HCT116 (cell line): ENCODE results near the gene CCDC187. TPM values are rescaled to one million over a fixed set of nuclear protein-coding genes. Genes with fewer than 3 reads are reported as not detected.

ENCODE experiments used
- ATAC-seq: fragments of 200-7000 bp; cut with Tn5 transposase; 2 replicates; pipeline ENCODE4 v1.9.1; 2020; ENCODE audit warnings: mild to moderate bottlenecking, moderate library complexity
- BruUV-seq: library from RNA; stranded (reverse); fragments of 400-500 nt; replicated peaks from 2 replicates; lab custom pipeline; 2021; lab: Mats Ljungman, UMichigan
- CTCF ChIA-PET: fragments of 300-600 bp; sonication (Branson Sonifier 250); formaldehyde crosslinking; loops from one replicate; lab custom pipeline; 2021; ENCODE audit warnings: antibody characterized with exemption; lab: Charles Lee
- POLR2A ChIA-PET: fragments of 300-600, 350-600 bp; sonication (Branson Sonifier 250); formaldehyde crosslinking; loops from one replicate; lab custom pipeline; 2021; ENCODE audit warnings: antibody characterized with exemption; lab: Charles Lee
- RAD21 ChIA-PET, 2 experiments: fragments of 300-600 bp; sonication (Branson Sonifier 250); formaldehyde crosslinking; loops; one replicate each; lab custom pipeline; 2023; ENCODE audit warnings: low total read pairs in 2 of 2; ENCODE audit not compliant: uncharacterized antibody in 2 of 2, unreplicated experiment in 2 of 2, low non-redundant PET in 1 of 2; lab: Charles Lee
- DNase-seq: peaks from one replicate; pipeline ENCODE4 v3.0.0-alpha.2; 2010; ENCODE audit warnings: low read depth, low spot score
- H2AFZ ChIP-seq: fragments of 200-600 bp; shearing (Covaris generic), sonication (generic); 2 replicates; pipeline ENCODE4 v1.6.1; 2017; ENCODE audit warnings: low read depth, mixed run types, mixed read lengths, antibody characterized with exemption, low read length; ENCODE audit not compliant: poor library complexity, severe bottlenecking
- H3K27ac ChIP-seq: 2 replicates; pipeline ENCODE4 v1.5.1; 2012; ENCODE audit warnings: low read depth, low read length
- H3K27me3 ChIP-seq: fragments of 200-600 bp; sonication (generic); 2 replicates; pipeline ENCODE4 v1.6.1; 2016; ENCODE audit warnings: mixed run types, low read length, mixed read lengths; ENCODE audit not compliant: insufficient read depth
- H3K36me3 ChIP-seq, 2 experiments: fragments of 200-500 bp in 1 of 2; fragments of 200-600 bp in 1 of 2; sonication (Bioruptor generic) in 1 of 2; sonication (generic) in 1 of 2; 2 replicates each; pipeline versions ENCODE4 v1.5.1 to v1.6.1; 2014 to 2016; ENCODE audit warnings: low read length in 2 of 2, inconsistent platforms in 1 of 2, mixed read lengths in 1 of 2, mixed run types in 1 of 2; ENCODE audit not compliant: insufficient read depth in 2 of 2, control insufficient read depth in 1 of 2
- H3K4me1 ChIP-seq, 2 experiments: fragments of 200-600 bp in 1 of 2; sonication (generic) in 1 of 2; 2 replicates each; pipeline versions ENCODE4 v1.5.1 to v1.6.1; 2012 to 2017; ENCODE audit warnings: low read length in 2 of 2, inconsistent platforms in 1 of 2, mild to moderate bottlenecking in 1 of 2, mixed read lengths in 1 of 2, mixed run types in 1 of 2, moderate library complexity in 1 of 2; ENCODE audit not compliant: insufficient read depth in 2 of 2, control insufficient read depth in 1 of 2
- H3K4me2 ChIP-seq: fragments of 200-600 bp; sonication (generic); 2 replicates; pipeline ENCODE4 v1.6.1; 2017; ENCODE audit warnings: mixed run types, low read length, mixed read lengths
- H3K4me3 ChIP-seq, 2 experiments: fragments of 200-600 bp in 1 of 2; sonication (generic) in 1 of 2; replicated peaks in 1 of 2; 2 replicates each; pipeline ENCODE4 v1.5.1; 2011 to 2016; ENCODE audit warnings: low read length in 2 of 2, control low read depth in 1 of 2, low read depth in 1 of 2, mild to moderate bottlenecking in 1 of 2, mixed read lengths in 1 of 2, mixed run types in 1 of 2
- H3K79me2 ChIP-seq: fragments of 200-600 bp; sonication (generic); 2 replicates; pipeline ENCODE4 v1.6.1; 2017; ENCODE audit warnings: mild to moderate bottlenecking, mixed run types, low read length, moderate library complexity, mixed read lengths; ENCODE audit not compliant: insufficient read depth
- H3K9ac ChIP-seq: fragments of 200-600 bp; sonication (generic); 2 replicates; pipeline ENCODE4 v1.6.1; 2016; ENCODE audit warnings: low read length, mixed read lengths
- H3K9me2 ChIP-seq: fragments of 200-600 bp; sonication (generic), shearing (Covaris generic); 2 replicates; pipeline ENCODE4 v1.6.1; 2017; ENCODE audit warnings: mixed run types, mild to moderate bottlenecking, moderate library complexity; ENCODE audit not compliant: insufficient read depth
- H3K9me3 ChIP-seq, 2 experiments: fragments of 200-500 bp in 1 of 2; fragments of 200-600 bp in 1 of 2; sonication (Bioruptor generic) in 1 of 2; sonication (generic) in 1 of 2; 2 replicates each; pipeline ENCODE4 v1.6.1; 2014 to 2017; ENCODE audit warnings: low read length in 2 of 2, mixed read lengths in 2 of 2, inconsistent platforms in 1 of 2, low read depth in 1 of 2, mild to moderate bottlenecking in 1 of 2, mixed run types in 1 of 2, moderate library complexity in 1 of 2; ENCODE audit not compliant: control insufficient read depth in 1 of 2, insufficient read depth in 1 of 2
- H4K20me1 ChIP-seq: fragments of 200-600 bp; sonication (generic), shearing (Covaris generic); 2 replicates; pipeline ENCODE4 v1.6.1; 2017; ENCODE audit warnings: mixed run types, mild to moderate bottlenecking, moderate library complexity; ENCODE audit not compliant: insufficient read depth
- CEBPB ChIP-seq: IDR thresholded peaks from 2 replicates; pipeline ENCODE4 v1.6.1; 2012; ENCODE audit warnings: low read depth
- EZH2phosphoT487 ChIP-seq: fragments of 200-600 bp; IDR thresholded peaks from 2 replicates; pipeline ENCODE4 v1.6.1; 2018; ENCODE audit warnings: antibody characterized with exemption, borderline replicate concordance
- JUND ChIP-seq: IDR thresholded peaks from 2 replicates; pipeline ENCODE4 v1.6.1; 2012
- POLR2AphosphoS5 ChIP-seq: IDR thresholded peaks from 2 replicates; pipeline ENCODE4 v1.6.1; 2011; ENCODE audit warnings: mild to moderate bottlenecking, low read depth, low read length, moderate library complexity
- SIN3A ChIP-seq: IDR thresholded peaks from 2 replicates; pipeline ENCODE4 v1.6.1; 2012; ENCODE audit warnings: low read depth
- SP1 ChIP-seq: IDR thresholded peaks from 2 replicates; pipeline ENCODE4 v1.6.1; 2012; ENCODE audit warnings: low read depth
- ZNF274 ChIP-seq: fragments of 200-500 bp; sonication (Bioruptor generic); IDR thresholded peaks from 2 replicates; pipeline ENCODE4 v1.6.1; 2014; ENCODE audit warnings: mild to moderate bottlenecking, low read depth, low read length, inconsistent platforms
- intact Hi-C: fragments of 100-400 bp; cut with micrococcal nuclease; formaldehyde crosslinking; loops from 2 replicates; pipeline ENCODE4 v1.10.0; 2022
- total RNA-seq: library from RNA; stranded (reverse); gene quantifications from one replicate; pipeline ENCODE4 v1.2.1, GENCODE V29; 2021; ENCODE audit not compliant: unreplicated experiment
- TF ChIP-seq, protein P1 (sequence below): IDR thresholded peaks from 2 replicates; pipeline ENCODE4 v1.6.1; 2012; ENCODE audit warnings: low read depth

Gene CCDC187
- total RNA-seq, 1 experiment from 2014 or later = 4.6 TPM

DNA sequence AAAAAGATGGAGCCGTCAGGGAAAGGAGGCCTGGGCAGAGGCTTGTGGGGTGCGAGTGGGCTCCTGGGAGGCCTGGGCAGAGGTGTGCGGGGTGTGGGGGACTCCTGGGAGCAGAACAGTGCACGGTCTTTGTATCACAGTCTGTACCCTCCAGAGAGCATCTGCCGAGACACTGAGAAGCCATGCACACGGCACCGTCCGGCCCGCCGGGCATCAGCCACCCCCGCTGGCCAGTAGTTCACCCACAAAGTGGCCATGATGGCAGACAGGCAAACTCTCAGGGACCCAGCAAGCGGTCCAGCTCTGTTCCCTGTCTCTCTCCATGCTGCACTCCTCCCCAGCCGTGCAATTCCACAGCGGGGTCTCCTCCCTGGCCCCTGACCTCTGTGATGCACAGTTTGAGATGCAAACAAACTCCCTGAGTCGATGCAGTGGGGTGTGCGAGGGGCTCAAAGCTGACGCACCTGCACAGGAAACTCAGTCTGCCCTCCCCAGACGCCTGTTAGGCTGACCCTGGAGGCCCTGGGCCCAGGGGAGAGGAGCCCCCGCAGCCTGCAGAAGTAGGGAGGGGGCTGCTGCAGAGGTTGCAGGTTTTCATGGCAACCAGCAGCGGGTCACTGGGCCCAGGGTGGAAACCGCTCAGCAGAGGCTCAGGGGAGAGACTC, 14.3 kb upstream of the CCDC187 start:
- Histone ChIP-seq H3K9ac (no peak overlapping the region), H3K79me2 (no peaks in the 10 kb centered on the region), H3K9me2 (no peaks in the 10 kb centered on the region), H4K20me1 (no peaks in the 10 kb centered on the region), H3K4me3 (no peak overlapping the region), H2AFZ (no peak overlapping the region), H3K4me2 (no peak overlapping the region), H3K36me3 (no peaks in the 10 kb centered on the region), H3K4me1 (peaks cover 0 to under 1% of the 10 kb centered on the region in 2 experiments; a peak in 2 of 4 replicates), H3K9me3 (peaks cover 10 to 21% of the 10 kb centered on the region in 2 experiments; a peak in 2 of 4 replicates), H3K27me3 (no peaks in the 10 kb centered on the region), H3K27ac (no peak overlapping the region)
- TF ChIP-seq SP1 = no peak
- CTCF ChIA-PET = no interaction called here
- DNase-seq (no peak), ATAC-seq (no peak)
- RAD21 ChIA-PET = no interaction called here
- no TSS peak for BruUV-seq
- POLR2A ChIA-PET = no interaction called here
- intact Hi-C loops = no loop called here

DNA sequence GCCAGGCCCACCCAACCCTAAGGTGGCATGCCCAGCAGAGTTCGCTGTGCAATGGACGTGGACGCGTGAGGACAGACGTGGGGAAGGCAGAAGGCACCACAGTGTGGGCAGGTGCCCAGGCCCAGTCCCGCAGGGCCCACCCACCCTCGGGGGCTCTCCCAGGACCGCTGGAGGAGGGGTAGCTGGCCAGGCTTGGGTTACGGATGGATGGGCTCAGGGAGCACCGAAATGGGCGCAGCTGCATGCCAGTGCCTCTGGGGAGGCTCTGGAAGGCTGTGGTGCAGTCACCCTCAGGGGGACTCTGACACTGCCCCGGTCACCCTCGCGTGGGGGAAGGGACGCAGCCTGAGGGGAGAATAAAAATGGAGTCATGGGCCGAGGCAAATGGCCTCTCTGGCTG, 13.8 kb upstream of the CCDC187 start:
- Histone ChIP-seq H3K4me2 (no peak overlapping the region), H3K9ac (no peak overlapping the region)
- TF ChIP-seq EZH2phosphoT487 = no peak
- no peak for TF ChIP-seq SP1
- TF ChIP-seq CEBPB = no peak
- TF ChIP-seq POLR2AphosphoS5 = no peak
- TF ChIP-seq, protein P1, sequence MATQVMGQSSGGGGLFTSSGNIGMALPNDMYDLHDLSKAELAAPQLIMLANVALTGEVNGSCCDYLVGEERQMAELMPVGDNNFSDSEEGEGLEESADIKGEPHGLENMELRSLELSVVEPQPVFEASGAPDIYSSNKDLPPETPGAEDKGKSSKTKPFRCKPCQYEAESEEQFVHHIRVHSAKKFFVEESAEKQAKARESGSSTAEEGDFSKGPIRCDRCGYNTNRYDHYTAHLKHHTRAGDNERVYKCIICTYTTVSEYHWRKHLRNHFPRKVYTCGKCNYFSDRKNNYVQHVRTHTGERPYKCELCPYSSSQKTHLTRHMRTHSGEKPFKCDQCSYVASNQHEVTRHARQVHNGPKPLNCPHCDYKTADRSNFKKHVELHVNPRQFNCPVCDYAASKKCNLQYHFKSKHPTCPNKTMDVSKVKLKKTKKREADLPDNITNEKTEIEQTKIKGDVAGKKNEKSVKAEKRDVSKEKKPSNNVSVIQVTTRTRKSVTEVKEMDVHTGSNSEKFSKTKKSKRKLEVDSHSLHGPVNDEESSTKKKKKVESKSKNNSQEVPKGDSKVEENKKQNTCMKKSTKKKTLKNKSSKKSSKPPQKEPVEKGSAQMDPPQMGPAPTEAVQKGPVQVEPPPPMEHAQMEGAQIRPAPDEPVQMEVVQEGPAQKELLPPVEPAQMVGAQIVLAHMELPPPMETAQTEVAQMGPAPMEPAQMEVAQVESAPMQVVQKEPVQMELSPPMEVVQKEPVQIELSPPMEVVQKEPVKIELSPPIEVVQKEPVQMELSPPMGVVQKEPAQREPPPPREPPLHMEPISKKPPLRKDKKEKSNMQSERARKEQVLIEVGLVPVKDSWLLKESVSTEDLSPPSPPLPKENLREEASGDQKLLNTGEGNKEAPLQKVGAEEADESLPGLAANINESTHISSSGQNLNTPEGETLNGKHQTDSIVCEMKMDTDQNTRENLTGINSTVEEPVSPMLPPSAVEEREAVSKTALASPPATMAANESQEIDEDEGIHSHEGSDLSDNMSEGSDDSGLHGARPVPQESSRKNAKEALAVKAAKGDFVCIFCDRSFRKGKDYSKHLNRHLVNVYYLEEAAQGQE = no peak
- TF ChIP-seq ZNF274 = no peak
- no peak for TF ChIP-seq JUND
- no peak for TF ChIP-seq SIN3A
- TF ChIP-seq, all 23 proteins: peak for 0
- Histone ChIP-seq H3K4me1 (no peaks in the 10 kb centered on the region), H3K4me3 (no peak overlapping the region), H3K9me2 (no peaks in the 10 kb centered on the region), H3K9me3 (peaks cover 10 to 21% of the 10 kb centered on the region in 2 experiments; a peak in 2 of 4 replicates), H3K27me3 (no peaks in the 10 kb centered on the region), H4K20me1 (no peaks in the 10 kb centered on the region), H3K27ac (no peak overlapping the region), H3K36me3 (no peaks in the 10 kb centered on the region), H3K79me2 (no peaks in the 10 kb centered on the region), H2AFZ (no peak overlapping the region)
- POLR2A ChIA-PET = no interaction called here
- intact Hi-C loops = no loop called here
- CTCF ChIA-PET = no interaction called here
- ATAC-seq (no peak), DNase-seq (no peak)
- BruUV-seq = no TSS peak
- RAD21 ChIA-PET = no interaction called here
